ENCODE data around the gene CCDC27.

- TF ChIP-seq CHD2 (IDR thresholded peaks at IDR 0.05; ENCODE audit: low read length) (no peak), BACH1 (IDR thresholded peaks at IDR 0.05; ENCODE audit: low read length) (no peak), RAD21 (IDR thresholded peaks at IDR 0.05 in 1 of 2, conservative IDR thresholded peaks at IDR 0.05 in 1 of 2; ENCODE audit: low read depth in 2 of 2, low read length in 2 of 2) (no peak), EP300 (IDR thresholded peaks at IDR 0.05; ENCODE audit: borderline replicate concordance in 1 of 2, low read depth in 2 of 2, low read length in 2 of 2) (no peak), RBBP5 (IDR thresholded peaks at IDR 0.05; ENCODE audit: borderline replicate concordance, low read depth, low read length) (no peak), TAF1 (IDR thresholded peaks at IDR 0.05; ENCODE audit: low read depth, low read length) (no peak), POLR2A (IDR thresholded peaks at IDR 0.05; ENCODE audit: control extremely low read depth in 1 of 2, low read depth in 2 of 2, low read length in 2 of 2) (no peak), EGR1 (IDR thresholded peaks at IDR 0.05; ENCODE audit: borderline replicate concordance, low read depth, low read length) (no peak), ZNF274 (IDR thresholded peaks at IDR 0.05; ENCODE audit: borderline replicate concordance, extremely low read depth, low read length) (no peak), SRF (IDR thresholded peaks at IDR 0.05; ENCODE audit: low read depth, low read length) (no peak), CTCF (IDR thresholded peaks at IDR 0.05; ENCODE audit: control extremely low read depth in 1 of 3, insufficient read depth in 1 of 3, low read depth in 1 of 3, low read length in 3 of 3) (no peak)
Observed at GRCh38 chr1:3768811-3769390, 16.7 kb downstream of the CCDC27 start.

Measured in H1 (cell line).